RWPE2 (cell line): Measurements from ENCODE around the gene SNX6.
"Not testable (repeated sequence)": the region's sequence is repeated elsewhere in the genome, so short reads cannot be mapped to it uniquely, and the experiment has no call there.

Source experiments
- ATAC-seq: fragments of 200-7000 bp; cut with Tn5 transposase; 3 replicates; pipeline ENCODE4 v1.9.1; 2021; ENCODE audit warnings: low read depth
- DNase-seq: peaks from one replicate; pipeline ENCODE4 v3.0.0-alpha.2; 2020; ENCODE audit warnings: low spot score
- H3K27ac ChIP-seq: fragments of 450-650 bp; 2 replicates; pipeline ENCODE4 v1.5.1; 2017; ENCODE audit warnings: mild to moderate bottlenecking; ENCODE audit not compliant: poor library complexity, severe bottlenecking
- H3K27me3 ChIP-seq: fragments of 250-450 bp; sonication (Bioruptor Pico); 2 replicates; pipeline ENCODE4 v1.5.1; 2021; ENCODE audit warnings: mild to moderate bottlenecking, moderate library complexity; ENCODE audit not compliant: insufficient read depth, poor library complexity, severe bottlenecking
- H3K36me3 ChIP-seq: fragments of 250-450 bp; sonication (Bioruptor Pico); 2 replicates; pipeline ENCODE4 v1.5.1; 2020; ENCODE audit warnings: low read depth, mild to moderate bottlenecking, moderate library complexity
- H3K4me1 ChIP-seq: fragments of 250-450 bp; sonication (Bioruptor Pico); 2 replicates; pipeline ENCODE4 v1.5.1; 2021; ENCODE audit warnings: mild to moderate bottlenecking, moderate library complexity; ENCODE audit not compliant: insufficient read depth, poor library complexity, severe bottlenecking
- H3K4me3 ChIP-seq: fragments of 250-450 bp; sonication (Bioruptor Pico); 2 replicates; pipeline ENCODE4 v1.5.1; 2021; ENCODE audit warnings: mild to moderate bottlenecking, moderate library complexity; ENCODE audit not compliant: severe bottlenecking
- H3K9me3 ChIP-seq: fragments of 250-450 bp; sonication (Bioruptor Pico); 2 replicates; pipeline ENCODE4 v1.5.1; 2021; ENCODE audit warnings: mild to moderate bottlenecking, moderate library complexity; ENCODE audit not compliant: severe bottlenecking
- CTCF ChIP-seq: fragments of 450-650 bp; IDR thresholded peaks from one replicate; pipeline ENCODE4 v1.5.1; 2017; ENCODE audit warnings: mild to moderate bottlenecking, moderate library complexity; ENCODE audit not compliant: poor library complexity, severe bottlenecking

SNX6 gene

GRCh38 chr14:34527591-34527990 is 102.4 kb downstream of the SNX6 start:
- ATAC-seq (no peak), DNase-seq (no peak)
- H3K27me3 ChIP-seq = no peaks in the 10 kb centered on the region
- H3K36me3 ChIP-seq = peaks cover 81% of the 10 kb centered on the region
- no peak overlapping the region for H3K4me3 ChIP-seq
- TF ChIP-seq CTCF = no peak
- no peaks in the 10 kb centered on the region for H3K9me3 ChIP-seq
- no peak overlapping the region for H3K27ac ChIP-seq
- no peaks in the 10 kb centered on the region for H3K4me1 ChIP-seq

GRCh38 chr14:34524216-34524615 is 105.7 kb downstream of the SNX6 start:
- H3K4me1 ChIP-seq, H3K27ac ChIP-seq, ATAC-seq, H3K27me3 ChIP-seq, H3K4me3 ChIP-seq, H3K9me3 ChIP-seq, DNase-seq: not testable (repeated sequence)
- peaks cover 89% of the 10 kb centered on the region for H3K36me3 ChIP-seq

GRCh38 chr14:34522496-34522895 is 107.5 kb downstream of the SNX6 start:
- no peaks in the 10 kb centered on the region for H3K4me1 ChIP-seq
- peaks cover 93% of the 10 kb centered on the region for H3K36me3 ChIP-seq
- H3K4me3 ChIP-seq = no peak overlapping the region
- ATAC-seq = no peak
- H3K27ac ChIP-seq = no peak overlapping the region
- no peaks in the 10 kb centered on the region for H3K27me3 ChIP-seq
- no peak for DNase-seq
- TF ChIP-seq CTCF = no peak
- no peaks in the 10 kb centered on the region for H3K9me3 ChIP-seq

GRCh38 chr14:34521071-34521470 is 108.9 kb downstream of the SNX6 start:
- H3K27ac ChIP-seq, DNase-seq, H3K27me3 ChIP-seq, H3K9me3 ChIP-seq, H3K4me1 ChIP-seq, H3K4me3 ChIP-seq, ATAC-seq: not testable (repeated sequence)
- H3K36me3 ChIP-seq = peaks cover 89% of the 10 kb centered on the region

GRCh38 chr14:34520304-34520970 is 109.5 kb downstream of the SNX6 start:
- not testable (repeated sequence) for H3K27ac ChIP-seq, H3K4me1 ChIP-seq, H3K9me3 ChIP-seq, DNase-seq, H3K27me3 ChIP-seq, H3K4me3 ChIP-seq, ATAC-seq
- H3K36me3 ChIP-seq = peaks cover 89% of the 10 kb centered on the region
